Measurements from ENCODE around the gene CST9. TPM values are rescaled to one million over a fixed set of nuclear protein-coding genes. Genes with fewer than 3 reads are reported as not detected.
"Not testable (repeated sequence)": the region's sequence is repeated elsewhere in the genome, so short reads cannot be mapped to it uniquely, and the experiment has no call there.

The CST9 gene
- total RNA-seq, 1 experiment from 2014 or later, result not detected

- H3K27ac ChIP-seq, result no peak overlapping the region
- no peak overlapping the region for H3K4me3 ChIP-seq
- H3K4me1 ChIP-seq, result no peaks in the 10 kb centered on the region
- DNase-seq, result no peak
- H3K9me3 ChIP-seq (replicated peaks), result no peaks in the 10 kb centered on the region
- H3K27me3 ChIP-seq, result no peaks in the 10 kb centered on the region
- H3K36me3 ChIP-seq, result no peaks in the 10 kb centered on the region
Measured at GRCh38 chr20:23598481-23598880, 7.2 kb downstream of the CST9 start.

DNA sequence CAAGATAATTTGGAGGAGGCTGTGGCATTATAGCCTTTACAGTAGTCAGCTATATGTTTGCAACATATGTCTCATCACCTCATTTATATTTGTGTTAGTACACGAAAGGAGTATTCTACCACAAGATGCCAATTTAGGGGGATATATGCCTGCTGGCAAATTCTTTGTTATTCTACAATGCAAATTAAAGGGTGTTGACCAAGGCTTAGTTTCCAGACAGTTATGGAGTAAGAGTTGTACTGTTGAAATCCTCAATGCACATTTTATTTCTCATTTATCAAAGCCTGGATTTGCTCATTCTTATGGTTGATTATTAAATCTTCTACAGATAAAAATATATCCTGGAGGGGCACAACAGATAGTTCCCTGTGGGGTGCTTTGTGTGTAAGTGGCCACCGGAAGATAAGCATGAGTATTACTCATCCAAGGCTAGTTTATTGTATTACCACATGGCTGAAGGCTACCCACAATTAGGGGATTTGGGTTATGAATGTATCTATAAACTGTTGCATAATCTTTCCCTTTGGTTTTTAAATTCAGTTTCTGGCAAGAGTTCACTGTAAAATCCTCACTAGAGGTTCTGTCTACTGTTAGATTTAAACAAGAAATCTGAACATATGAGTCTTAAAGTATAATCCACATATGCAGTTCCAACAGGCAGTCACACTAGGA, 9.0 kb downstream of the CST9 start:
- no peaks in the 10 kb centered on the region for H3K9me3 ChIP-seq (replicated peaks)
- H3K4me1 ChIP-seq, result no peaks in the 10 kb centered on the region
- no peaks in the 10 kb centered on the region for H3K36me3 ChIP-seq
- no peak overlapping the region for H3K4me3 ChIP-seq
- H3K27ac ChIP-seq, result no peak overlapping the region
- no peak for DNase-seq
- H3K27me3 ChIP-seq, result no peaks in the 10 kb centered on the region

DNA sequence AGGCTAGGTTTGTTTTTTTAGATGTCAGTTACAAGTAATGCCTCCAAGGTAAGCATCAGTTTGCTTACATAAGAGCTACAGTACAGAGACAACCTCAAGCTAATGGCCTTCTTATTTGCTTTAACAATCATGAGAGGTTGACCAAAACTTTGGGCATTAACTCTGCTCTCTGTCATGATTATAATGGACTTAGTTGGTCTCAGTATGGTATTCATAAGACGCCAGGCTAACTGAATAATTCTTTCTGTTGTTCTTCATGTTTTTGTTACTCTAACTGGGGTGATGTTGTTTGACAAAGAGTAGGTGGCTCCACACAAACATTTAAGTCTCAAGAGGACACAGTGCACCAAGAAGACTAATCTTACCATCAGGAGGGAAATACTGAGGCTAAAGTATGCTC, 9.8 kb downstream of the CST9 start:
- no peaks in the 10 kb centered on the region for H3K36me3 ChIP-seq
- no peaks in the 10 kb centered on the region for H3K27me3 ChIP-seq
- no peak overlapping the region for H3K4me3 ChIP-seq
- H3K9me3 ChIP-seq (replicated peaks), result no peaks in the 10 kb centered on the region
- no peak overlapping the region for H3K27ac ChIP-seq
- no peaks in the 10 kb centered on the region for H3K4me1 ChIP-seq
- DNase-seq, result no peak

GRCh38 chr20:23588434-23589403, 17.0 kb downstream of the CST9 start:
- no peak for DNase-seq
- Histone ChIP-seq H3K4me1 (no peaks in the 10 kb centered on the region), H3K36me3 (no peaks in the 10 kb centered on the region), H3K9me3 (replicated peaks) (no peaks in the 10 kb centered on the region), H3K27me3 (peaks cover 4% of the 10 kb centered on the region; the same call in 1 of the 2 replicates), H3K4me3 (no peak overlapping the region), H3K27ac (no peak overlapping the region)

DNA sequence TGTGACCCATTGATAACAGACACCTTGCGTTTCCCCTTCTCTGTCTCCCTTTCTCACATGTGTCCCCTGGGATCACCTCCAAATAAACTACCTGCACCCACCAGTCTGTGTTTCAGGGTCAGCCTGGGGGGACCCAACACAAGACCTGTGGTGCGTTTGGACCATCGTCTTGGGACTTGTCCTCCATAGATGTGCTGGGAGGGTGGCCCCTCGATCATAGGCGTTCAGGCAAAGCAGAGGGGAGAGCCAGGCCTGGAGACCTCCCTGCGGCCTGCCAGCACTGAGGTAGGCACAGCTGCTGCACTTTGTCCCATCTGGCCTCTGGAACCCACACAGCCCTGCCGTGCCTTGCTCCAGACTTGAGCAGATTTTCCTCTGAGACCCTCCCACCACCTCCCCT, 18.1 kb downstream of the CST9 start:
- Histone ChIP-seq H3K9me3 (replicated peaks) (no peaks in the 10 kb centered on the region), H3K36me3 (no peaks in the 10 kb centered on the region), H3K4me1 (no peaks in the 10 kb centered on the region), H3K4me3 (no peak overlapping the region), H3K27ac (no peak overlapping the region), H3K27me3 (peaks cover 4% of the 10 kb centered on the region; the same call in 1 of the 2 replicates)
- no peak for DNase-seq

DNA sequence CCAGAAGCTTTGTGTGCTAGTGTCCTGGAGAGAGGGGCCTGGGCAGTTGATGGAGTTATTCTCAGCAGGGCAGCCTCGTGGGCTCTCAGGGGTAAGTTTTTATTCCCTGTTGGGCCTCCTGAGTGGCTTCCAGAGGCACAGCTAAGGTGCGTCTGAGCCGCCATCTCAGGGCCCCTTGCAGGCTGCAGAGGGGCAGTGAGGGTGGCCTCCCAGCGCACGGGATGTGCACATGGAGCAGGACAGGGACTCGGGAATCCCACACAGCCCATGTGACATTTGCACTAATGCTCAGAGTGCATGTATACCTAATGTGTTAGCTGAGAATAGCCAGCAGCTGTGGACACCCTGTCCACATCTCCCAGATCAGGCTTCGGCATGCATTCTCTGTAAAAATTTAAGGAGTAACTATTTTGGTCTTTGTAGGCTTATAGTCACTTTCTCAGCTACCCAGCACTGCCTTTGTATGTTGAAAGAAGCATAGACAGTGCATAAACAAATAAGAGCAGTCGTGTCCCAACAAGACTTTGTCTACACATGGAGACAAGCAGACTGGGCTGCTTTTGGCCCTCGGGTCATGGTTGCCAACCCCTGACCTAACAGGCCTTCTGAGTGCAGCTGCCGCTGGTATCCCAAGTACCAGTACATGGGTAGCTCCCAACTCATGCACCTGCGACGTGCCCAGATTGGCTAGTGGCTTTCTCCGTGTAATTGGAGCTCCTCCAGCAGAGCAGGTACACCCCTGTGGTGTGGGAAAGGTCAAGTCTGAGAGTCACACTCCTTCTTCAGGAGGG, 18.8 kb downstream of the CST9 start:
- no peaks in the 10 kb centered on the region for H3K4me1 ChIP-seq
- H3K27me3 ChIP-seq, result peaks cover 4% of the 10 kb centered on the region; the same call in 1 of the 2 replicates
- H3K9me3 ChIP-seq (replicated peaks), result no peaks in the 10 kb centered on the region
- no peak for DNase-seq
- H3K36me3 ChIP-seq, result no peaks in the 10 kb centered on the region
- H3K4me3 ChIP-seq, result no peak overlapping the region
- no peak overlapping the region for H3K27ac ChIP-seq

GRCh38 chr20:23585808-23586734, 19.6 kb downstream of the CST9 start:
- peaks cover 4% of the 10 kb centered on the region; the same call in 1 of the 2 replicates for H3K27me3 ChIP-seq
- no peak overlapping the region for H3K4me3 ChIP-seq
- H3K36me3 ChIP-seq, result no peaks in the 10 kb centered on the region

GRCh38 chr20:23585449-23585807, 20.3 kb downstream of the CST9 start:
- Histone ChIP-seq H3K4me3 (no peak overlapping the region), H3K27me3 (peaks cover 4% of the 10 kb centered on the region; the same call in 1 of the 2 replicates), H3K36me3 (no peaks in the 10 kb centered on the region), H3K4me1 (no peaks in the 10 kb centered on the region), H3K9me3 (replicated peaks) (no peaks in the 10 kb centered on the region), H3K27ac (no peak overlapping the region)
- no peak for DNase-seq

More at GRCh38 chr20:23585808-23586734, 19.6 kb downstream of the CST9 start:
- DNase-seq, result no peak
- Histone ChIP-seq H3K4me1 (no peaks in the 10 kb centered on the region), H3K27ac (no peak overlapping the region), H3K9me3 (replicated peaks) (no peaks in the 10 kb centered on the region)

- Histone ChIP-seq H3K27ac (no peak overlapping the region), H3K36me3 (no peaks in the 10 kb centered on the region), H3K27me3 (peaks cover 4% of the 10 kb centered on the region; the same call in 1 of the 2 replicates)
Measured at GRCh38 chr20:23584434-23585199, 21.1 kb downstream of the CST9 start.

DNA sequence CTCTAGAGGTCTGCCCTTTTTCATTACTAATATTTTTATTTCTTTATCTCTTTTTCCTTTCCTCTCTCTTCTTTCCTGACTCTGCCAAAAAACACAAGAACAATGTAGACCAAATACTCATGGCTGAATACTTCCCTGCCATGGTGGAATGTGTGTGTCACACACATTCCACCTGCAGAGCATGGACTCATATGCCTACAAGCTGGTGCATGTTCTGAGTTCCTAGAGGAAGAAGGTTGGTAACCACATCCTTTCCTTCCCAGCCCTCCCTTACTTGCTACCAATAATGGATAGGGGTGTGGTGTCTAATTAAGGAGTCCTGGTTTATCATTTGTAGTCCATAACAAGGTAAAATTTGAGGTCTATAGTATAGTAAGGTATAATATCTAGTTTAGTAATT, 22.2 kb downstream of the CST9 start:
- H3K27me3 ChIP-seq, result peaks cover 4% of the 10 kb centered on the region; the same call in 1 of the 2 replicates
- no peaks in the 10 kb centered on the region for H3K36me3 ChIP-seq
- no peaks in the 10 kb centered on the region for H3K9me3 ChIP-seq (replicated peaks)

More at GRCh38 chr20:23584434-23585199, 21.1 kb downstream of the CST9 start:
- Histone ChIP-seq H3K4me1 (no peaks in the 10 kb centered on the region), H3K4me3 (no peak overlapping the region), H3K9me3 (replicated peaks) (no peaks in the 10 kb centered on the region)
- no peak for DNase-seq

GRCh38 chr20:23582293-23582692, 23.4 kb downstream of the CST9 start:
- Histone ChIP-seq H3K9me3 (replicated peaks) (no peaks in the 10 kb centered on the region), H3K4me3 (no peak overlapping the region), H3K4me1 (no peaks in the 10 kb centered on the region), H3K27me3 (peaks cover 4% of the 10 kb centered on the region; the same call in 1 of the 2 replicates), H3K27ac (no peak overlapping the region), H3K36me3 (no peaks in the 10 kb centered on the region)
- no peak for DNase-seq

More for the DNA sequence above, 22.2 kb downstream of the CST9 start:
- no peak for DNase-seq
- Histone ChIP-seq H3K27ac (no peak overlapping the region), H3K4me1 (no peaks in the 10 kb centered on the region), H3K4me3 (no peak overlapping the region)

DNA sequence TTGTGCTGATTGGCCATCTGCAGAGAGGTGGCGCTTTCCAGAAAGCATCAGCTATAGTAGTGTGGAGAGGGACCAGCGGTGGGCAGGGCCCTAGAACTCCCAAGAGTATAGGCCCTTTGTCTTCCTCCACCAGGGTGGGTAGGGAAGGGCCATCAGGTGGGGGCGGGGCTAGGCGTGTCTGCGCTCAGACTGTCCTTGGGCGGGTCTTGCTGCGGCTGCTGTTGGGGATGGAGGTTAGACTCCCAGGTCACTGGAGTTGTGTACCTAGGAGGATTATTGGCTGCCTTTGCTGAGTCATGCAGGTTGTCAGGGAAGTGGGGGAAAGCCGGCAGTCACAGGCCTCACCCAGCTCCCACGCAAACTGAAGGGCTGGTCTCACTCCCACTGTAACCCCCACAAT, 23.9 kb downstream of the CST9 start:
- H3K4me3 ChIP-seq; DNase-seq; H3K27me3 ChIP-seq; H3K9me3 ChIP-seq (replicated peaks); H3K36me3 ChIP-seq; H3K4me1 ChIP-seq; H3K27ac ChIP-seq: not testable (repeated sequence)

DNA sequence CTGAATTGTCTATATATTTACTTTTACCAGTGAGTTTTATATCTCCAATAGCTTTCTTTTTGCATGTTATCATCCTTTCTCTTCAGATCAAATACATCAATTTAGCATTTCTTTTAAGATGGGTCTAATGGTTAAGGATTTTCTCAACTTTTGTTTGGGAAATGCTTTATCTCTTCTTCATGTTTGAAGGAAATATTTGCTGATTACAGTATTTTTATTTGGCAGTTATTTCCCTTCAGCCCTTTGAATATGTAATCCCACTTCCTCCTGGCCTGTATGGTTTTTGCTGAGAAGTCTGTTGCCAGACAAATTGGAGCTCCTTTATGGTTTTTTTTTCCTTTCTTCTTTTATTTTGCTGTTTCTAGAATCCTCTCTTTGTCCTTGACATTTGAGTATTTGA, 30.7 kb downstream of the CST9 start:
- no peaks in the 10 kb centered on the region for H3K4me1 ChIP-seq
- DNase-seq, result no peak
- H3K4me3 ChIP-seq, result no peak overlapping the region

More for the DNA sequence above, 30.7 kb downstream of the CST9 start:
- H3K36me3 ChIP-seq, result no peaks in the 10 kb centered on the region
- H3K27ac ChIP-seq, result no peak overlapping the region
- no peaks in the 10 kb centered on the region for H3K9me3 ChIP-seq (replicated peaks)
- peaks cover 5% of the 10 kb centered on the region; the same call in 1 of the 2 replicates for H3K27me3 ChIP-seq

Measured in SJCRH30 (cell line).